Astrocyte of the cerebellum (primary cell): Measurements from ENCODE around the gene DNAJB4.
"Not testable (repeated sequence)": the region's sequence is repeated elsewhere in the genome, so short reads cannot be mapped to it uniquely, and the experiment has no call there.

Experiments used
- DNase-seq: peaks from one replicate; pipeline ENCODE4 v3.0.0-alpha.2; 2011; ENCODE audit warnings: low read depth
- H3K4me3 ChIP-seq: 2 replicates; pipeline ENCODE4 v1.5.1; 2011; ENCODE audit warnings: mild to moderate bottlenecking, low read depth, low read length, moderate library complexity
- CTCF ChIP-seq: IDR thresholded peaks from 2 replicates; pipeline ENCODE4 v1.5.1; 2012; ENCODE audit warnings: low read length, low read depth, moderate library complexity, mild to moderate bottlenecking; ENCODE audit errors: missing control alignments
- in situ Hi-C: cut with HindIII; loops from 2 replicates; pipeline ENCODE4 v1.10.0; 2017; ENCODE audit warnings: low sequenced_read_pairs

The DNAJB4 gene

GRCh38 chr1:77978293-77978968 is 26.3 kb upstream of the DNAJB4 start:
- H3K4me3 ChIP-seq = peak overlapping the region; percentile 60
- in situ Hi-C loops = no loop called here
- DNase-seq = peak; percentile 92
- TF ChIP-seq CTCF = no peak

- H3K4me3 ChIP-seq = peak within 1 kb of the TSS; percentile 60
Measured at GRCh38 chr1:77978969-77979876, 25.5 kb upstream of the DNAJB4 start, which contains the start of gene FUBP1. Gene FUBP1 (minus strand): TSS chr1:77979072. CDS start chr1:77979004, 68 bp downstream.

GRCh38 chr1:77983352-77983996 is 21.3 kb upstream of the DNAJB4 start:
- H3K4me3 ChIP-seq, in situ Hi-C loops, DNase-seq: not testable (repeated sequence)

More at GRCh38 chr1:77978969-77979876, 25.5 kb upstream of the DNAJB4 start, which contains the start of gene FUBP1:
- peak; percentile 75 for TF ChIP-seq CTCF
- in situ Hi-C loops = no loop called here
- peak; percentile 100 for DNase-seq

DNA sequence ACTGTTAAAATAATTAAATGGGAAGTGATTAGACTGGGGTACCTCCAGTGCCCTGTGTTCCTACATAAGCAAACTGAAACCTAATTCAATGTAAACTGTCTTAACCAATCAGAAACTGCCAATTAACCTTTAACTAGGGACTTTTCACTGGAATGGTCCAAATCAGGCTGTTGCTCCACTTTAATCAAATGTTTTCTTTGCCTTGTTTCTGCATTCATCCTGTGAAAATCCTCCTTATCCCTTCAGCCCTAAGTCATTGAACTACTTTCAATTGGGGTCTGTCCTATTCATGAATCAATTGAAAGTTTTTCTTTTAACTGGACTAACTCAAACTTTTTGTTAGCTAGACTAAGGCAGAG is 20.8 kb upstream of the DNAJB4 start:
- no peak for DNase-seq
- H3K4me3 ChIP-seq = no peak overlapping the region
- TF ChIP-seq CTCF = no peak
- in situ Hi-C loops = no loop called here

DNA sequence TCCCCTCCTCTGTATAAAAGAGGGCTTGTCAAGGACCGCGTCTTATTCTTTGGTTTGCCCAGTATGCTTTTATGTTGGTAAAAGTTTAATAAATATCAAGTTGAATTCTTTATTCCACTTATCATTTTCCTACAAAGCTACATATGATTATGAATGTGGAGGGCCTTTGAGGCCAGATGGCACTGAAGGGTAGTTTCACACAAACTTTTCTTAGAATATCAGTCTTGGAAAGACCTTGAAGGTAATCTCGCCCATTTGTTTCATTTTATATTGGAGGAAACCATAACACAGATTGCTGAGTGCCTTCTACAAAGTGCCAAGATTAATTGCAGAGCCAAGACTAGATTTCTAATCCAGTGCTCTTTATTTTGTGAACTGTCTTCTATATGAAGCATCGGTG is 20.1 kb upstream of the DNAJB4 start:
- no peak overlapping the region for H3K4me3 ChIP-seq

DNA sequence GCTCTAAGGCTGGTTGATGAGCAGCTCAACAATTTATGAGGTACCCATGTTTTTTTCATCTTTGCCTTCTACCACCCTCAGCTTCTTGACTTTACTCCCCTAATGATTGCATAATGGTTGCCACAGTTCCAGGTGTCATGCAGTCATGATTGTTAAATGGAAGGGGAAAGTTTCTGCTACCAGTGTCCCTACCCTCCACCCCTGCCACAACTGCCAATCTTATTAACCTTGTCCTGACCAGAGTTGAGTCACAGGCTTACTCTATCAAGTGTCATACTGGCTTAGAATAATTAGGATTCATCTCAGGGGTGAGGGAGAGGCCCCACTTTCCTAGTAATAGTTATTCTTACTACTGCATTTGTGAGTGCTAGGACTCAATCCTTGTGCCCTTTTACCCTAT is 17.9 kb upstream of the DNAJB4 start:
- in situ Hi-C loops = loop anchor here (5.0 kb wide), 1 partner anchor 35 kb away; no protein-coding TSS in a partner anchor
- DNase-seq = no peak
- H3K4me3 ChIP-seq = no peak overlapping the region
- no peak for TF ChIP-seq CTCF

More for the DNA sequence above, 20.1 kb upstream of the DNAJB4 start:
- no peak for TF ChIP-seq CTCF
- in situ Hi-C loops = loop anchor here (5.0 kb wide), 1 partner anchor 32 kb away; no protein-coding TSS in a partner anchor
- DNase-seq = no peak
